Measurements from ENCODE around the gene RNF217. TPM values are rescaled to one million over a fixed set of nuclear protein-coding genes. Genes with fewer than 3 reads are reported as not detected.

Gene RNF217
- polyA plus RNA-seq, 1 experiment = 18.6 TPM

GRCh38 chr6:125075741-125076481, 113.7 kb downstream of the RNF217 start:
- Histone ChIP-seq H3K27me3 (ENCODE audit: control insufficient read depth, insufficient read depth, low read length) (no peaks in the 10 kb centered on the region), H3K36me3 (ENCODE audit: control insufficient read depth, insufficient read depth, low read length) (peaks cover 4% of the 10 kb centered on the region; the same call in 1 of the 2 replicates), H3K4me3 (ENCODE audit: low read depth, low read length) (no peak overlapping the region)
- DNase-seq (ENCODE audit: low read depth) = no peak
- no peak for TF ChIP-seq CTCF (IDR thresholded peaks at IDR 0.05; ENCODE audit: insufficient read depth, low read depth, low read length)
- ChIA-PET CTCF (no interaction called here), POLR2A (no interaction called here)

GRCh38 chr6:125076482-125076742, 114.2 kb downstream of the RNF217 start:
- no peaks in the 10 kb centered on the region for H3K27me3 ChIP-seq (ENCODE audit: control insufficient read depth, insufficient read depth, low read length)
- H3K36me3 ChIP-seq (ENCODE audit: control insufficient read depth, insufficient read depth, low read length) = peaks cover 4% of the 10 kb centered on the region; the same call in 1 of the 2 replicates
- CTCF ChIA-PET = no interaction called here
- H3K4me3 ChIP-seq (ENCODE audit: low read depth, low read length) = no peak overlapping the region
- no peak for DNase-seq (ENCODE audit: low read depth)
- TF ChIP-seq CTCF (IDR thresholded peaks at IDR 0.05; ENCODE audit: insufficient read depth, low read depth, low read length) = no peak
- POLR2A ChIA-PET = no interaction called here

- H3K36me3 ChIP-seq (ENCODE audit: control insufficient read depth, insufficient read depth, low read length) = peaks cover 4% of the 10 kb centered on the region; the same call in 1 of the 2 replicates
- CTCF ChIA-PET = no interaction called here
- TF ChIP-seq CTCF (IDR thresholded peaks at IDR 0.05; ENCODE audit: insufficient read depth, low read depth, low read length) = no peak
- DNase-seq (ENCODE audit: low read depth) = no peak
- POLR2A ChIA-PET = no interaction called here
- H3K27me3 ChIP-seq (ENCODE audit: control insufficient read depth, insufficient read depth, low read length) = no peaks in the 10 kb centered on the region
- H3K4me3 ChIP-seq (ENCODE audit: low read depth, low read length) = no peak overlapping the region
Measured at GRCh38 chr6:125077453-125077852, 115.2 kb downstream of the RNF217 start.

- peaks cover 4% of the 10 kb centered on the region; the same call in 1 of the 2 replicates for H3K36me3 ChIP-seq (ENCODE audit: control insufficient read depth, insufficient read depth, low read length)
- ChIA-PET CTCF (no interaction called here), POLR2A (no interaction called here)
- no peak for DNase-seq (ENCODE audit: low read depth)
- H3K4me3 ChIP-seq (ENCODE audit: low read depth, low read length) = no peak overlapping the region
- H3K27me3 ChIP-seq (ENCODE audit: control insufficient read depth, insufficient read depth, low read length) = no peaks in the 10 kb centered on the region
- TF ChIP-seq CTCF (IDR thresholded peaks at IDR 0.05; ENCODE audit: insufficient read depth, low read depth, low read length) = no peak
Measured at GRCh38 chr6:125078602-125079321, 116.5 kb downstream of the RNF217 start.

GRCh38 chr6:125082908-125083683, 120.9 kb downstream of the RNF217 start:
- Histone ChIP-seq H3K4me3 (ENCODE audit: low read depth, low read length) (no peak overlapping the region), H3K27me3 (ENCODE audit: control insufficient read depth, insufficient read depth, low read length) (no peaks in the 10 kb centered on the region), H3K36me3 (ENCODE audit: control insufficient read depth, insufficient read depth, low read length) (peaks cover 4% of the 10 kb centered on the region; the same call in 1 of the 2 replicates)
- ChIA-PET POLR2A (no interaction called here), CTCF (interaction anchor here (1.2 kb wide), 1 partner anchor 16 kb away, joined by 3 read pairs; no protein-coding TSS in a partner anchor)
- no peak for TF ChIP-seq CTCF (IDR thresholded peaks at IDR 0.05; ENCODE audit: insufficient read depth, low read depth, low read length)
- DNase-seq (ENCODE audit: low read depth) = no peak

Measured in BJ (cell line).